ENCODE data around the gene PTPRN2. TPM values are rescaled to one million over a fixed set of nuclear protein-coding genes. Genes with fewer than 3 reads are reported as not detected.

The PTPRN2 gene
- total and polyA plus RNA-seq, 9 of the 15 experiments (the other 6 are each of a cell fraction or from before 2014, with no cell fraction given): not detected

GRCh38 chr7:158111906-158112570, 475.6 kb downstream of the PTPRN2 start:
- Histone ChIP-seq H3K4me1 (replicated peaks in 1 of 2; ENCODE audit: control insufficient read depth in 2 of 2, insufficient read depth in 2 of 2, low read length in 2 of 2) (no peaks in the 10 kb centered on the region), H3K27me3 (ENCODE audit: control insufficient read depth in 2 of 2, insufficient read depth in 2 of 2, low read length in 2 of 2) (no peaks in the 10 kb centered on the region; a peak in 1 of 5 replicates), H3K36me3 (ENCODE audit: control insufficient read depth, insufficient read depth, low read length) (no peaks in the 10 kb centered on the region), H3K4me3 (no peak overlapping the region), H4K20me1 (replicated peaks; ENCODE audit: control insufficient read depth, insufficient read depth, low read length) (no peaks in the 10 kb centered on the region), H3K27ac (ENCODE audit: extremely low read depth, low read depth, low read length) (no peak overlapping the region), H3K4me2 (ENCODE audit: insufficient read depth, low read length) (no peak overlapping the region), H3K79me2 (ENCODE audit: control insufficient read depth, insufficient read depth, low read length) (no peaks in the 10 kb centered on the region), H3K9ac (ENCODE audit: insufficient read depth in 1 of 2, low read depth in 2 of 2, low read length in 2 of 2) (no peak overlapping the region; a peak in 1 of 4 replicates), H2AFZ (ENCODE audit: low read depth, low read length) (no peak overlapping the region), H3K9me1 (ENCODE audit: control insufficient read depth, insufficient read depth, low read length) (no peaks in the 10 kb centered on the region), H3K9me3 (replicated peaks; ENCODE audit: control insufficient read depth, insufficient read depth, low read depth, low read length) (peaks cover 6% of the 10 kb centered on the region; the same call in 1 of the 2 replicates)
- no TSS peak for BruUV-seq (replicated peaks)
- intact Hi-C loops (cut with micrococcal nuclease) (no loop called here), in situ Hi-C loops (cut with MboI) (no loop called here)
- ATAC-seq (no peak), DNase-seq (ENCODE audit: extremely low read depth in 1 of 4, low spot score in 3 of 4) (no peak), FAIRE-seq (no peak)
- TF ChIP-seq NFIC (IDR thresholded peaks at IDR 0.05) (no peak), SMARCA5 (IDR thresholded peaks at IDR 0.05) (no peak), ZNF583 (CRISPR knock-in tag; IDR thresholded peaks at IDR 0.05) (no peak), ZNF431 (CRISPR knock-in tag; IDR thresholded peaks at IDR 0.05) (no peak), POU5F1 (IDR thresholded peaks at IDR 0.05; ENCODE audit: borderline replicate concordance, low read depth, low read length, partially characterized antibody) (no peak), MCM7 (IDR thresholded peaks at IDR 0.05) (no peak), SNRNP70 (optimal IDR thresholded peaks at IDR 0.05; ENCODE audit: low read depth, low read length) (no peak), YY1 (IDR thresholded peaks at IDR 0.05; ENCODE audit: borderline replicate concordance in 1 of 3, control insufficient read depth in 1 of 3, extremely low read depth in 1 of 3, insufficient read depth in 3 of 3, insufficient read length in 1 of 3, insufficient replicate concordance in 2 of 3, low read depth in 1 of 3, low read length in 2 of 3) (no peak), SLC30A9 (CRISPR knock-in tag; IDR thresholded peaks at IDR 0.05) (no peak), HNRNPUL1 (IDR thresholded peaks at IDR 0.05; ENCODE audit: low read length) (no peak), CHAMP1 (IDR thresholded peaks at IDR 0.05) (no peak), ATF1 (CRISPR knock-in tag; IDR thresholded peaks at IDR 0.05) (no peak), ATF1 (tag; IDR thresholded peaks at IDR 0.05) (no peak), HMG20A (CRISPR knock-in tag; conservative IDR thresholded peaks at IDR 0.05) (no peak), RBM17 (IDR thresholded peaks at IDR 0.05; ENCODE audit: borderline replicate concordance, low read depth, low read length) (no peak), ASH1L (IDR thresholded peaks at IDR 0.05; ENCODE audit: borderline replicate concordance, low read depth, partially characterized antibody) (no peak), NR2F6 (CRISPR knock-in tag; IDR thresholded peaks at IDR 0.05) (no peak)
- CTCF ChIA-PET (ENCODE audit: low intra/inter-chr PET ratio): no interaction called here
- POLR2A ChIA-PET: no interaction called here
- WGBS (ENCODE audit: insufficient coverage, low coverage, missing lambda C conversion rate): under 1% methylated on average over 15 of the region's 15 CpGs
